CD4-positive, alpha-beta T cell treated with Interleukin-15 for 1 hour (primary cell): ENCODE results near the gene ABHD17A.
A peak's percentile ranks its signal among the peaks of the same experiment; 100 is the strongest.

Source experiments
- DNase-seq: peaks from one replicate; pipeline ENCODE4 v3.0.0-alpha.2; 2020

ABHD17A gene

DNA sequence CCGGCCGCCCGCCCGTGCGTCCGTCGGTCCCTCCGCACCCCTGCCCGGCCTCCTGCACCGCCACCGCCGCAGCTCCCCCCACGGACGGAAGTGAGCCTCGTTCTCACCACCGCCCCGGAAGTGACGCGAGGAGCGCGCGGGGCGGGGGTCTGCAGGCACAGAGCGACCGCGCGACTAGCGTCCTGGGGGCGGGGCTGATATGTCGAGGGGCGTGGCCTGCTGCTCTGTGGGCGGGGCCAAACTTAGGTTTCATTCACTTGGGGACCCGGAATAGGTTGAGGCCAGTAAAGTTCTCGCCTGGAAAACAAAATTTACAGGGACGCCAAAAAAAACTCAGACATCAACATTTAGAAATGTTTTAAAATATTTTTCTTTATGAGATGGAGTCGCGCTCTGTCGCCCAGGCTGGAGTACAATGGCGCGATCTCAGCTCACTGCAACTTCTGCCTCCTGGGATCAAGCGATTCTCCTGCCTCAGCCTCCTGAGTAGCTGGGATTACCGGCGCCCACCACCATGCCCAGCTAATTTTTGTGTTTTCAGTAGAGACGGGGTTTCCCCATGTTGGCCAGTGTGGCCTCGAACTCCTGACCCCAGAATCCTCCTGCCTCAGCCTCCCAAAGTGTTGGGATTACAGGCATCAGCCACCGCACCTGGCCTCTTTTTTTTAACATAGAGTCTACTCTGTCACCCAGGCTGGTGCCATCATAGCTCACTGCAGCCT lies at the start of gene ABHD17A:
ABHD17A (minus strand) TSS at position 99 of the 722 bp plus-strand sequence. CDS start 3,930 bp downstream, outside the sequence.
- peak; percentile 95 for DNase-seq

DNA sequence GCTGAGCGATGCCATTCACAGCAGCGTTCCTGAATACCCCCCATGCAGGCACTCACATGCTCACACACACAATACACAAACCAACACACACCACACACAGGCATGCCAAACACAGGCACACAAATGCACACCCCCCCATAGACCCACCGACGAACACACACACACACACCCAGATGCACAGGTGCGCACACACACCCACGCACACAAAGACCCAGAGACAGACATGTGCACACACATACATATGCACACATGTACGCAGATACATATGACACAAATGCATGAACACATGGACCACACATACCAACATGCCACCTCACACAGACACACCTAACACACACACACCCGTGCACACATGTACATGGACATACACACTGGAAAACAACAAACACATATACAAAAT lies 48.6 kb upstream of the ABHD17A start:
- DNase-seq = no peak

DNA sequence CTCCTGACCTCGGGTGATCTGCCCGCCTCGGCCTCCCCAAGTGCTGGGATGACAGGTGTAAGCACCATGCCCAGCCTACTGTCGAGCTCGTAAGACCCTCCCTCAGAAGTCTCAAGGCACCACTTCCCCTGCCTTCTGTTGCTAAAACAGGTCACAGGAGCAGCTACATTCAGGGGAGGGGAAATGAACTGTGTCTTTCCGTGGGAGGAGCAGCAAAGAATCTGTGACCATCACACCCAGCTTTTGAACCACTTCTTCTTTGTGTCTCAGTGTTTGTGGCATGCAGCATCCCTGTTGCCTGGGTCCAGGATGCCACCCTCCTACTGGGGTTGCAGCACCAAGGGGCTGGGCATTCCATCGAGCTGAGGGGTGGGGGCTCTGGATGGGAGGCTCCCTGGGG lies 47.9 kb upstream of the ABHD17A start:
- DNase-seq = peak; percentile 58

DNA sequence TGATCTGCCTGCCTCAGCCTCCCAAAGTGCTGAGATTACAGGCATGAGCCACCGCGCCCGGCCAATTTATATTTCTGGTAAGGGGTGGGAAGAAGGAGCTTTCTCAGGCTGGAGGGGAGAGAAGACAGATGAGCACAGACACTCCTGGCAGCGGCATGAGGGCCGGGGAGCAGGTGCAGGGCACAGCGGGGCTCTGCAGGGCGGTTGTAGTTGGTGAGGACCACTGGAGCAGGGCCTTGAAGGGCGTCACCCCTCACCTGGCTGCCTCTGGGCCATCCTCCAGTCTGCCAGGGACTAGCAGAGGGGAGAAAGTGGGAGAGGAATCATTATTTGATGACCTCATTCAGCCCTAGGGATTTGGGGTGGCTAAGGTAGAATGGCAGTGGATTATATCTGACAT lies 47.1 kb upstream of the ABHD17A start:
- DNase-seq = no peak

- DNase-seq = no peak
Observed at GRCh38 chr19:1931445-1931844, 46.1 kb upstream of the ABHD17A start.

DNA sequence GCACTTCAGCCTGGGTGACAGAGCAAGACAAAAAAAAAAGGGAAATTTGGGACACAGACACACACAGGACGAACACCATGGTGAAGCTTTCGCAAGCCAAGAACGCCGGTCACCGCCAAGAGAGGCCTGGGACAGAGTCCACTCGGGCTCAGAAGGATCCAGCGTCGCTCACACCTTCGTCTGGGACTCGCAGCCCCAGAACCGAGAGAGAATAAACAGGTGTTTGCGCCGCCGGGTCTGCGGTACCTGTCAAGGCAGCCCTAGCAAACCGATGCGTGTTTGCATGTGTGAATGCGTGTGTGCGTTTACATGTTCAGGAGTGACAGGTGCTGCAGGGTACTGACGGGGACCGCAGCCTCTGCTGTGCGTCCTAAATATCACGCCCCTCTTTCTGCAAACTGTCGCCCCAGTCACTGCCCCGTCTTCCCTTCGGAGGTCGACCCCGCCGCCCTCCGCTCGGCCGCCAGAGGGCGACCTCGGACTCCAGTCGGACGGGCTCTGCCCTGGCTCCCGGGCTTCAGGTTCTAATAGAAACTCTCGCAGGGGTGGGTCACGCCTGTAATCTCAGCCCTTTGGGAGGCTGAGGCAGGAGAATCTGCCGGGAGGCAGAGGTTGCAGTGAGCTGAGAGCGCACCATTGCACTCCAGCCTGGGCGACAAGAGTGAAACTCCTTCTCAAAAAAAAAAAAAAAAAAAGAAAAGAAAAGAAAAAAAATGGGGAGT lies 43.9 kb upstream of the ABHD17A start:
- DNase-seq = peak; percentile 82

- DNase-seq = no peak
Observed at GRCh38 chr19:1925544-1925943, 40.2 kb upstream of the ABHD17A start.

DNA sequence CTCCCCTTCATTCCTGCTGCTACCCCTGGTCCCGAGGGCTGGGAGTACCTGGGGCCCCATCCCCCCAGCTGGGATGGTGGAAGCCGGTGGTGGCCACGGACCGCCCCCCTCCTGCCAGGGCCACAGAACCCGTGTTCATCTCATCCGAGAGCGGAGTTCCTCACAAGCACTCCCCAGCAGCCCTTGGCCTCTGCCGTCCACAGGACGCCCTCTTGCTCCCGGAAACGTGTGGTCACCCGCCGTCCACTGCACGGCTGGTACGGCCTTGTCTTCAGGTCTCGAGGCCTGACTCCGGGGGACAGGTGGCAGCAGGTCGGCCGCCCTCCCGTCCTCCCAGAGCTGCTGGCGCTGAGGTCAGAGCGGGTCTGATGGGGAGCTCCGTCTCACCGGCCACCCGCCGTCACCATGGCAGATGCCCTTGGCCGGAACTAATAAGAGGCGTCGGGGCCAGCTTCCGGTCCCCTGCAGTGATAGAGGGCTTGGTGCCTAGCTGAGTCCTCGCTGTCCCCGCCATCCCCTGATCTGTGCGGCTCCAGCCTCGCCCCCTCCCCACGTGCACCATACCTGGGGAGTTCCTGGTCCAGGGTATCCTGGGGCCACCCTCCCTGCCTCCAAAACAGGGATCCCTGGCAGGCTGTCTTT lies 39.1 kb upstream of the ABHD17A start:
- DNase-seq = no peak

DNA sequence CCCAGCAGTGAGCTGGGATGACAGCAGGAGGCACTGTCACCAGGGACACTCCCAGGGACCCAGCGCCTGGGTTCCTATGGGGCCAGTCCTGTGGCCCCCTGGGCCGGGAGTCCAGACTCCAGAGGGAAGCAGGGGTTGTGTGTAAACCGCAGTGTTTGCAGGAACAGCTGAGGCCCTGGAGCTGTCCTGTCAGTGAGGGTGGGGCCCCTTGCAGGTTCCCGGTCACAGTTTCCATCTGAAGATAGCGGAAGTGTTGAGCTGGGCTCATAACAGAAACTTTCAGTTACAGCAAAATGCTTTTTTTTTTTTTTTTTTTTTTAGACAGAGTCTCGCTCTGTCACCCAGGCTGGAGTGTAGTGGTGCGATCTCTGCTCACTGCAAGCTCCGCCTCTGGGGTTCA lies 38.0 kb upstream of the ABHD17A start:
- DNase-seq = peak; percentile 55

- DNase-seq = no peak
Observed at GRCh38 chr19:1922803-1923202, 37.5 kb upstream of the ABHD17A start.

DNA sequence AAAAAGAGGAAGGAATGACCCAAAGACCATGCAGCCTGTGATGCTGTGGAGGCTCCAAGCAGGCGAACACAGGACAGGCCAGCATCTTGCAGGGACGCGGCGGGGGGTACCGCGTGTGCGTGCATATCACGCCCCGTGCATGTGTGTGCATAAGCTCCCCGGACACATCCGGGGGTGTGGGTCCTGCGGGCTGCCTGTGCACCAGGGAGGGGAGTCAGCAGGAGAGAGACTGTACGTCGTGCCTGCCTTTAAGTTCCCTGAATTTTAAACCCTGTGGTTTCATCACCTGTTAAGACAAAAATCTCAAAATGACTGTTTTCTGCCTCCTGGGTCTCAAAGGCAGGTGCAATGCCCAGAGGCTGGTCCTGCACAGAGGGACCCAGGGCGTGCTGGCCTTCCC lies 36.5 kb upstream of the ABHD17A start:
- DNase-seq = no peak

DNA sequence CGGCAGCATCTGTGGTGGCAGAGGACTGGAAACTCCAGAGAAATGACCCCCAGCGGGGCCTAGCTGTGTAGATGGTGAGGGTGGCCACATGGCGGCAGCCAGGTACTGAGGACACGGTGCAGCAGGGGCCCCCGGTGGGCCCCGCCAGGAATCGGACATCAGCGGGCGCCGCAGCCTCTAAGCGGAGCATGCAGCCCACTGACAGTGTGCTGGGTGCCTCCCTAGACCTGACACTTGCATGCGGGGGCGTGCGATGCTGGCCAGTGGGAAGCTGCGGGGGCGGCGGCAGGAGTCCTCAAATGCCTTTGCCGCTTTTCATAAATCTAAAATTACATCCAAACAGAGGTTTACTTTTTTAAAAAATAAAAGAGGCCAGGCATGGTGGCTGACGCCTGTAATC lies 36.0 kb upstream of the ABHD17A start:
- DNase-seq = no peak

GRCh38 chr19:1920644-1921043 lies 35.3 kb upstream of the ABHD17A start:
- DNase-seq = no peak

GRCh38 chr19:1918975-1919374 lies 33.7 kb upstream of the ABHD17A start:
- DNase-seq = no peak

DNA sequence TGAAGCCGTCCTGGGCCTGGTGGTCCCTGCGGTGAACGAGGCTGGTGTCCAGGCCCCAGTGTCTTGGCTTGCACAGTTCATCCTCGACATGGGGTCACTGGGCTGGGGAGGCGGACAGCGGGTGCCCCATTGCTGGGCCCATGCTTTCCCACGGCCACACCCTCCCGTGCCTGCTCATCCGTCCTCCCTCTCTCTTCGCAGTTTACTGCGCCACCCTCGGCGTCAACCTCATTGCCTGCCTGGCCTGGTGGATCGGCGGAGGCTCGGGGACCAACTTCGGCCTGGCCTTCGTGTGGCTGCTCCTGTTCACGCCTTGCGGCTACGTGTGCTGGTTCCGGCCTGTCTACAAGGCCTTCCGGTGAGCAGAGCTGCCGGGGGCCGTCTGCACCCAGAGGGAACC lies 32.6 kb upstream of the ABHD17A start:
- no peak for DNase-seq

DNA sequence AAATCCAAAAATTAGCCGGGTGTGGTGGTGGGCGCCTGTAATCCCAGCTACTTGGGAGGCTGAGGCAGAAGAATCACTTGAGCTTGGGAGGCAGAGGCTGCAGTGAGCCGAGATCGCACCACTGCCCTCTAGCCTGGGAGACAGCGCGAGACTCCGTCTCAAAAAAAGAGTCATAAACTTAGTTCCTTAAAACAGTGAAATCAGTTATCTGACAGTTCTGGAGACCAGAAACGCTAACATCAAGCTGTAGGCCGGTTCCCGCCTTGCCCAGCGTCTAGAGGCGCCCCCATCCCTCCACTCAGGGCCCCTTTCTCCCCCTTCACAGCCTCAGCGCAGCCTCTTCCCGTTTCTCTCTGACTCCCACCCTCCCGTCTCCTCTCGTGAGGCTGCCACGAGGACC lies 31.9 kb upstream of the ABHD17A start:
- DNase-seq = no peak

DNA sequence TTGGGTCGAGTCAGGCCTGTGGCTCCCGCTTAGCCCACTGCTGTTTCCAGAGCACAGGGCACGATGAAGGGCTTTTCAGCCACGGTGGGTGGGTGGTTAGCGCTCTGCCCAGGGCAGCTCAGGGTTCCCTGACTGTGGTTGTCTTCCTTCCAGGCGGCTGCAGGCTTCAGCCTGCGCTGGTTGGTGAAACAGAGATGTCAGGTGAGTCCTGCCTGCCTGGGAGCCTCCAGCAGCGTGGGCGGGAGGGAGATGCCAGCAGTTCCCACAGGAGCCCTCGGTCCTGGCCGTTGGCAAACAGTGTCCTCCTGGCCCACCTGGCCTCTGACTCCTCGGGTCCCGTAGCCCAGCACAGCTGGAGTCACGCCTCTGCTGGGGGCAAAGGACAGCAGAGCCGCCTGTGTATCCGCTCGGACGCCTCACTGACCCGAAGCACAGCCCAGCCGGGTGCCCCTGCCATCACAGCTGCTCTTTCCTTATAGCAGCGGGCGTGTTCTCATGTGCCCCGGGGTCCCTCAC lies 29.6 kb upstream of the ABHD17A start:
- DNase-seq = no peak

GRCh38 chr19:1913781-1914577 lies 28.7 kb upstream of the ABHD17A start:
- DNase-seq = no peak

GRCh38 chr19:1912760-1913505 lies 27.6 kb upstream of the ABHD17A start:
- no peak for DNase-seq

- DNase-seq = no peak
Observed at GRCh38 chr19:1911995-1912394, 26.7 kb upstream of the ABHD17A start.

DNA sequence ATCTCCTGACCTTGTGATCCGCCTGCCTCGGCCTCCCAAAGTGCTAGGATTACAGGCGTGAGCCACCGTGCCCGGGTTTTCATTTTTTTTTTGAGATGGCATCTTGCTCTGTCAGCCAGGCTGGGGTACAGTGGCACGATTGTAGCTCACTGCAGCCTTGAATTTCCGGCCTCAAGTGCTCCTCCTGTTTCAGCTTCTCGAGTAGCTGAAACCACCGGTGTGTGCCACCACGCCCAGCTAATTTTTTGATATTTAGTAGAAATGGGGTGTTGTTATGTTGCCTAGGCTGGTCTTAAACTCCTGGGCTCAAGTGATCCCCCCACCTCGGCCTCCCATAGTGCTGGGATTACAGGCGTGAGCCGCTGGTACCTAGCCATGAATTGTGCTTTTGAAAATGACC lies 25.8 kb upstream of the ABHD17A start:
- no peak for DNase-seq

DNA sequence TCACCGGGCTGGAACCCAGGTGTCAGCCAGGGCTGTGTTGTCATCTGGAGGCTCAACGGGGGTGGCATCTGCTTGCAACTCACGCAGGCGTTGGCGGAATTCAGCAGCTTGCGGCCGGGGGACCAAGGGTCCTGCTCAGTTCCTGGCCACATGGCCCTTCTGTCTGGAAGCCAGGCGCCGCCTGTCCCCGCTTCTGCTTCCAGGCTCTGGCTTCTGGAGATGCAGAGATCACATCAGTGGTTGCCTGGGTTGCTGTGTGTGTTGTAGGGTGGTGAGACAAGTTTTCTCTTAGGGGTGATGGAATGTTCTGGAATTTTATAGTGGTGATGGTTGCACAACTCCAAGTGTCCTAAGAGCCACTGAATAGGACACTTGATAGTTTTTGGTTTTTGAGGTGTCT lies 24.9 kb upstream of the ABHD17A start:
- DNase-seq = no peak
